Fibroblast of lung (primary cell): ENCODE results near the gene CHDH. TPM values are rescaled to one million over a fixed set of nuclear protein-coding genes. Genes with fewer than 3 reads are reported as not detected.

Experiments used
- DNase-seq, 2 donors: peaks; one replicate each; pipeline versions ENCODE4 v3.0.0 to v3.0.0-alpha.2; 2010; ENCODE audit warnings: low read depth in 2 of 2
- H2AFZ ChIP-seq: 2 replicates; pipeline ENCODE4 v1.5.1; 2012; ENCODE audit warnings: low read length, control low read depth, inconsistent platforms
- H3K27ac ChIP-seq: 2 replicates; pipeline ENCODE4 v1.5.1; 2011; ENCODE audit warnings: low read length, control low read depth; ENCODE audit not compliant: insufficient read depth
- H3K27me3 ChIP-seq: 2 replicates; pipeline ENCODE4 v1.5.1; 2011; ENCODE audit warnings: mild to moderate bottlenecking, low read length; ENCODE audit not compliant: control insufficient read depth, insufficient read depth
- H3K36me3 ChIP-seq: 2 replicates; pipeline ENCODE4 v1.5.1; 2011; ENCODE audit warnings: low read length; ENCODE audit not compliant: control insufficient read depth, insufficient read depth
- H3K4me1 ChIP-seq: 2 replicates; pipeline ENCODE4 v1.5.1; 2011; ENCODE audit warnings: low read length; ENCODE audit not compliant: control insufficient read depth, insufficient read depth; ENCODE audit errors: extremely low read depth
- H3K4me2 ChIP-seq: 2 replicates; pipeline ENCODE4 v1.5.1; 2011; ENCODE audit warnings: low read length, control low read depth; ENCODE audit not compliant: insufficient read depth; ENCODE audit errors: extremely low read depth
- H3K4me3 ChIP-seq, 4 experiments: fragments of 200-600 bp in 1 of 4; sonication (generic) in 1 of 4; replicated peaks in 1 of 4; 2 replicates each; pipeline ENCODE4 v1.5.1; 2011 to 2016; ENCODE audit warnings: low read length in 4 of 4, low read depth in 3 of 4, mild to moderate bottlenecking in 3 of 4, control low read depth in 2 of 4, inconsistent platforms in 1 of 4, mixed read lengths in 1 of 4; ENCODE audit not compliant: insufficient read depth in 1 of 4; ENCODE audit errors: control extremely low read depth in 1 of 4
- H3K79me2 ChIP-seq: 2 replicates; pipeline ENCODE4 v1.5.1; 2012; ENCODE audit warnings: mild to moderate bottlenecking, low read length, inconsistent platforms; ENCODE audit not compliant: control insufficient read depth, insufficient read depth
- H3K9ac ChIP-seq: 2 replicates; pipeline ENCODE4 v1.5.1; 2011; ENCODE audit warnings: mild to moderate bottlenecking, low read length, control low read depth; ENCODE audit not compliant: insufficient read depth
- H3K9me3 ChIP-seq: 2 replicates; pipeline ENCODE4 v1.5.1; 2012; ENCODE audit warnings: low read depth, low read length; ENCODE audit not compliant: control insufficient read depth, insufficient read depth
- H4K20me1 ChIP-seq: 2 replicates; pipeline ENCODE4 v1.5.1; 2011; ENCODE audit warnings: low read length; ENCODE audit not compliant: control insufficient read depth, insufficient read depth; ENCODE audit errors: extremely low read depth
- CTCF ChIP-seq, 2 donors: IDR thresholded peaks in 1 of 2; conservative IDR thresholded peaks in 1 of 2; 1 replicate in 1 of 2; 2 replicates in 1 of 2; pipeline ENCODE4 v1.5.1; 2011 to 2012; ENCODE audit warnings: low read length in 2 of 2, control low read depth in 1 of 2, inconsistent platforms in 1 of 2, low read depth in 1 of 2, mild to moderate bottlenecking in 1 of 2
- EZH2 ChIP-seq: IDR thresholded peaks from 2 replicates; pipeline ENCODE4 v1.5.1; 2012; ENCODE audit warnings: low read length, control low read depth, mild to moderate bottlenecking; ENCODE audit errors: missing control alignments
- polyA plus RNA-seq, 2 donors: library from polyadenylated mRNA; depleted of rRNA in 1 of 2; stranded (reverse) in 1 of 2; unstranded in 1 of 2; fragments of >200 nt; gene quantifications; 2 replicates each; pipeline ENCODE4 v1.2.1, GENCODE V29; 2011 to 2012; ENCODE audit warnings: missing spikeins in 1 of 2
- total RNA-seq: library from RNA; depleted of rRNA; stranded (reverse); fragments of >200 nt; gene quantifications from 2 replicates; pipeline ENCODE4 v1.2.1, GENCODE V29; 2014

CHDH gene
- total and polyA plus RNA-seq, 2 donors (not counting 1 experiment from before 2014, with no cell fraction given) = 0.23 to 0.83 TPM

GRCh38 chr3:53808496-53808895 lies 37.7 kb downstream of the CHDH start:
- Histone ChIP-seq H3K36me3 (no peaks in the 10 kb centered on the region), H2AFZ (no peak overlapping the region), H3K79me2 (no peaks in the 10 kb centered on the region), H3K9me3 (no peaks in the 10 kb centered on the region), H4K20me1 (no peaks in the 10 kb centered on the region), H3K9ac (no peak overlapping the region), H3K27ac (no peak overlapping the region), H3K4me2 (no peak overlapping the region), H3K27me3 (no peaks in the 10 kb centered on the region), H3K4me1 (peaks cover 16% of the 10 kb centered on the region), H3K4me3 (no peak overlapping the region)
- DNase-seq = no peak
- no peak for TF ChIP-seq EZH2
- TF ChIP-seq CTCF (conservative IDR thresholded peaks at IDR 0.05 in 1 of 2, IDR thresholded peaks at IDR 0.05 in 1 of 2; ENCODE audit: low read depth in 1 of 2, low read length in 2 of 2) = no peak

- H3K4me1 ChIP-seq = peaks cover 16% of the 10 kb centered on the region
- H2AFZ ChIP-seq = no peak overlapping the region
- no peak overlapping the region for H3K9ac ChIP-seq
- no peaks in the 10 kb centered on the region for H3K9me3 ChIP-seq
- H4K20me1 ChIP-seq = no peaks in the 10 kb centered on the region
- TF ChIP-seq EZH2 (no peak), CTCF (conservative IDR thresholded peaks at IDR 0.05 in 1 of 2, IDR thresholded peaks at IDR 0.05 in 1 of 2; ENCODE audit: low read depth in 1 of 2, low read length in 2 of 2) (no peak)
- DNase-seq = no peak
- no peak overlapping the region for H3K27ac ChIP-seq
- H3K4me2 ChIP-seq = no peak overlapping the region
- no peaks in the 10 kb centered on the region for H3K27me3 ChIP-seq
- no peak overlapping the region for H3K4me3 ChIP-seq
- no peaks in the 10 kb centered on the region for H3K36me3 ChIP-seq
- H3K79me2 ChIP-seq = no peaks in the 10 kb centered on the region
Measured at GRCh38 chr3:53807117-53807810, 39.0 kb downstream of the CHDH start.

- Histone ChIP-seq H4K20me1 (no peaks in the 10 kb centered on the region), H3K36me3 (no peaks in the 10 kb centered on the region), H3K9ac (peak overlapping the region; percentile 13), H2AFZ (peak overlapping the region; percentile 47), H3K4me2 (peak overlapping the region; percentile 73), H3K9me3 (no peaks in the 10 kb centered on the region), H3K27me3 (no peaks in the 10 kb centered on the region), H3K79me2 (no peaks in the 10 kb centered on the region), H3K27ac (peak overlapping the region; percentile 72), H3K4me3 (no peak overlapping the region), H3K4me1 (peaks cover 16% of the 10 kb centered on the region)
- TF ChIP-seq CTCF (conservative IDR thresholded peaks at IDR 0.05 in 1 of 2, IDR thresholded peaks at IDR 0.05 in 1 of 2; ENCODE audit: low read depth in 1 of 2, low read length in 2 of 2) = no peak
- no peak for TF ChIP-seq EZH2
- DNase-seq = peak; percentile 28 to 88
Measured at GRCh38 chr3:53806182-53807116, 39.8 kb downstream of the CHDH start.
